ENCODE data around the gene TCP11.
"Not testable (repeated sequence)": the region's sequence is repeated elsewhere in the genome, so short reads cannot be mapped to it uniquely, and the experiment has no call there.

The TCP11 gene

DNA sequence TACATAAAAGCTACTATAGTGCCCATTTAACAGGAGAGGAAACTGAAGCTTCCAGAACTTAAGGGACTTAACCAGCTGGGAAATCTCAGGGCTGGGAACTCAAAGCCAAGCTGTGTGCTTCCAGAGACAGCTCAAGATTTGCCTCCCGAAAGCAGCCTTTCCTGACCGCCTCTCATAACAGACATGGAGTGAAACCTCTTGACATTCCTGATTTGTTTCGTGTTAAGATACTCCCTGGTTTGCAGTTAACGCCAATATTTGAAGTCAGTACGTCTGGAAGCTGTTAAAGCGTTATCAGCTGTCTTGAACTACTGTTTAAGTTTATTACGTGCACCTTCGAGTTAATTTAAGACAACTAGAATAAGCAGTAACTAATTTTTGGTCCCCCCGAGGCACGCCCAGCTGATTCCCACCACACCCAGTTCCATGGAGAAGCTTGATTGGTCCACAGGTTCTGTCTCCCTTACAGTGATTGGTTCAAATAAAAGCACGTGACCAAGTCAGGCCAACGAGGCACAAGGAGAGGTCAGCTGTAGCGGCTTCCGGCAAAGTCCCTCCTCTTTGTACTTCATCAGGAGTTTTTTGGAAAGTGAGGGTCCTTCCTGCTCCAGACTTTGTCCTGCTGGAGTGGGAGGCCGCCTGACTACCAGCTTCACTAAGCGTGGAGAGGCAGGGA, 8.9 kb upstream of the TCP11 start:
- H3K4me3 ChIP-seq (ENCODE audit: low read depth, low read length) = no peak overlapping the region
- DNase-seq (ENCODE audit: low read depth) = no peak

DNA sequence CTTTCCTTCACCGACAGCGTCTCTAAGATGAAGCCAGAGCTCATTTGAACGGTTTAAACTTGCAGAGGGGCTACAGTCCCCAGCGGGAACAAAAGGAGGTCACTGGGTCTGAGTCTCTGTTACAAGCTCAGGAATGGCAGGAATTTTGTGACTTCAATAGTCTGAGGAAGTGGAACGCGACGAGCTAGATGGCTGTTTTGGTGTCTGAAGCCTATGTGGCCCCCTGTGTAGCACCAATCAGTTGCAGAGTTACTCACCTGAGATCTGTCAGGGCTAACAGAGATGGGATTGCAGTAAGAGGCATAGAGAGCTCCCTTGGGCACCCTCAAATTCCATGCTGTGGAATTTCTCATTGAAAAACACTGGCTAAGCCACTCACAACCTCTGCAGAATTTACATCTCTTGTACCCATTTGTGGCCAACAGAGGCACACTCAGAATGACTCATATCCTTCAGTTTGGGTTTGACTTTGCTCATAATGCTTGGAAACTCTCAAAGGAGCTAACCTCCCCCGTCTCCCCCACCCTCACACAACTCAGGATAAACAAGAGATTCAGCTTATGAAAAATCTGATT, 7.1 kb upstream of the TCP11 start:
- H3K4me3 ChIP-seq (ENCODE audit: low read depth, low read length) = no peak overlapping the region
- DNase-seq (ENCODE audit: low read depth) = peak; percentile 58

DNA sequence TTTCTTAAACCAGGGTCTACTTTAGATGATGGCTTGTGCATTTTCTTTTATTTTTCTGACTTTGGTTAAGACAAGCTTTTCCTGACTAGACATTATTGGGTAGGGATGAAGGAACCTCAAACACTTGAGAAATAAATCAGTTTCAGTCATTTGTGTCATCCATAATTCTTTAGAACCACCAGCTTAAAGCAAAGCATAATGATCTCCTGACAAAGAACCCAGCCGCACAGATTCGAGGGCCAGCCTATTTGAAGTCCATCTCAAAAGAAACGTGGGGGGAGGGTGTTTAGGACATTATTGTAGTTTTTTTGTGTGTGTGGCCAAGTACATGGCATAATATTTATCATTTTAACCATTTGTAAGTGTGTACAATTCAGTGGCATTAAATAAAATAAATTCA, 6.3 kb upstream of the TCP11 start:
- DNase-seq (ENCODE audit: low read depth) = no peak
- no peak overlapping the region for H3K4me3 ChIP-seq (ENCODE audit: low read depth, low read length)

DNA sequence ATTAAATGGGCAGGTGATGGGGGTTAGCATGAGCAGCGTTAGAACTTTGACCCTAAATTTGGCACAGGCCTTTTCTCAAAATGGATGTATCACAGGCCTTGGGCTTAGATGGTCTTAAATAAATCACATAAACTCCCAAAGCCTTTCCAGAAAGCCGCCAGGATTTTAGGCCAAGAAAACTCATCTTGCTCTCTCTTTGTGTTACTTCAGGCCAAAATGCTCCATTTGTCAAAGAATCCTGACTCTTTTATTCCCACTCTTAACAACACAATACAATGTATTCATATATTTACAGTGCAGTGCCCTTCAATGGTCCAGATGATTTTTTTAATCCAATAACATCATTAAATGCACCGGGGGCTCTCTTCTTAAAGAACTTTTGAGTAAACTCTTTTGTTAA, 5.9 kb upstream of the TCP11 start:
- DNase-seq (ENCODE audit: low read depth) = no peak

DNA sequence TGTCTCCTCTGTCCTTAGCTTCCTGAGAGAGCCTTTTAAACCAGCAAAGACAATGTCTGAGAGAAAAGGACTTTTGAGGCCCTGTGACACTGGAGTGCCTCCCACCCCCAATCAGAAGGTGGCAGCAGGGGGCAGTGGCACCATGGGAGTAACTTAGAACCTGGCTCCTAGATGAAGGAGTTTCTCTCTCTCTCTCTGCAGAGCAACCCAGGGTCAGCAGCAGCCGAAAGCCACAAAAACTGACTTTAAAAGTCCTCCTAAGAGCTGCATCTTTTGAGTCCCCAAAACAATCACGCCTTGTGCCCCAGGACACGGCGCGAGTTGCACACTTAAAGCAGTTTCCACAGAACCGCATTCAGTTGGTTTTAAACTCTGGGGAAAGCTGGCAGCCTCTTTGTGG, 5.3 kb upstream of the TCP11 start:
- no peak for DNase-seq (ENCODE audit: low read depth)
- no peak overlapping the region for H3K4me3 ChIP-seq (ENCODE audit: low read depth, low read length)

More for the DNA sequence above, 5.9 kb upstream of the TCP11 start:
- no peak overlapping the region for H3K4me3 ChIP-seq (ENCODE audit: low read depth, low read length)

DNA sequence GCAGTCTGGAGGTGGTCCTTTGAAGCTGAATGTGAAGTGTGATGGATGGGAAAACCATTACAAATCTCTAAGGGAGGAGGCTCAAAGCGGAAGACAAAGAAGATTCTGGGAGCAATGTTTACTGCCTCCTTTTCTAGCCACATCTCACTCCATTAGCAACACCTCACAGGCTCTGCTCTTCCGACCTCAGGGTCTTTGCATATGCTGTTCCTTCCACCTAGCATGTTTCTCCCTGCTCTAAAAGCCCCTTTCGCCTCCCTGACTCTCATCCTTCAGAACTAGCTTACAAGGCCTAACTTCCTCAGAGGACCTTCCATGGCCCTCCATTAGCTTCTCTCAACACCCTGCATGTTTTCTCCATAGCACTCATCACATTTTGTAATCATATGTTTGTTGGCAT, 4.6 kb upstream of the TCP11 start:
- no peak overlapping the region for H3K4me3 ChIP-seq (ENCODE audit: low read depth, low read length)

DNA sequence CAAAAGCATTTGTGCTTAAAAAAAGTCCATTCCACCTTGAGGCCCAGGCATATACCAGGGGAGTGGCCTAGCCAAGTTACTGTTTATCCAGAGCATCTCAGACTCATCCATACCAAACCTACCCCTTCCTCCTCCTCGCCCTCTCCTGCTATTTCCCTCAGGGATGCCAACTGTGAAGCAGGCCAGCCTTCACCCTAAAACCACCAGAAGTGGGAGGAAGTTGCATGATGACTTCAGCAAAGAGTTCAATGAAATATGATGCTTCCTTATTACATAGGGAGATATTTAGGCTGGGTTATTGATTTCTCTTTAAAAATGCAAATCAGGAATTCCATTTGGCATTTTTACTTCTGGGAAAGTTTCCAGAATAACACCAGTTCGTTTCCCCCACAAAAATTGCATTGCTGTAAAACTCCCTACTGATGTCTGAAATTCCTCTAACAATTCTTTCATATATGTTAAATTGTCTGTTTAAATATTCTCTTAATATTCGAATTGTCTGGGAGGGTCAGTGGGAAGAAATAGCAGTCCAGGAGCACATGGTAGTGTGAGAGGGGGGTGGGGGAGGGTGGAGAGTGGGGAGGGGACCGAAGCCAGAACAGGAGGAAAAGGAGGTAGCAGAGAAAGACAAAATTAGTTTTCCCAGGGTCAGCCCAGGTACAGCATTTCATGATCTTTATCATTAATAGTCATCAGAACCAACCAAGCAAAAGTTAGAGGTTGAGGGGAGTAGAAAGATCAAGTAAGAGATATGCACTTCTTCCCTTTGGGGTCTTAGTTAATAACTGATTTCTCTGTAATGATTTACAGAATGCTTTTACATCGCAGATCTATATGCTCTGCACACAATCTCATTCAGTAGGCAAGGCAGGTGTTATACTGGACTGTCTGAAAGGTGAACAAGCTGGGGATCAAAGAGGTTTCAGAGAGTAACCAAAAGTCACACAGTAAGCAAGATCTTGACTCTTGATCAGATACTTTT, 1.7 kb upstream of the TCP11 start:
- H3K4me3 ChIP-seq (ENCODE audit: low read depth, low read length) = no peak overlapping the region
- no peak for DNase-seq (ENCODE audit: low read depth)

More for the DNA sequence above, 4.6 kb upstream of the TCP11 start:
- no peak for DNase-seq (ENCODE audit: low read depth)

DNA sequence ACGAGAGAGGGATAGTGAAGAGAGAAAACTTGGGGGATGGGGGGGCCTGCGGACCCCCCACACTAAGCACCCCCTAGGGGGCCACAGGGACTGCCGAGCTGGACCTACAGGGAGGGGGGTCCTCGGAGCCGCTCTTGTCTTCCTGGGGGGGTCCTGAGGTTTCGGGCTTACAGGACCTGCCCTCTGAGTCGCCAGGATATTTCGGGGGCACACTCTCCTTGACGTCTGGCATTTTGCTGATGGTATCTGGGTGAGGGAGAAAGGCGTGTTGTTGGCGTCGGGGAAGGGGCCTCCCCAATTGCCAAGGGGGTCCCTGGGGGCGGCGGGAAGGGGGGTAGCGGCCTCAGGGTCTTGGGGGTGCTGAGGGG, 516 bp downstream of the TCP11 start:
- no peak overlapping the region for H3K4me3 ChIP-seq (ENCODE audit: low read depth, low read length)
- DNase-seq (ENCODE audit: low read depth) = no peak

DNA sequence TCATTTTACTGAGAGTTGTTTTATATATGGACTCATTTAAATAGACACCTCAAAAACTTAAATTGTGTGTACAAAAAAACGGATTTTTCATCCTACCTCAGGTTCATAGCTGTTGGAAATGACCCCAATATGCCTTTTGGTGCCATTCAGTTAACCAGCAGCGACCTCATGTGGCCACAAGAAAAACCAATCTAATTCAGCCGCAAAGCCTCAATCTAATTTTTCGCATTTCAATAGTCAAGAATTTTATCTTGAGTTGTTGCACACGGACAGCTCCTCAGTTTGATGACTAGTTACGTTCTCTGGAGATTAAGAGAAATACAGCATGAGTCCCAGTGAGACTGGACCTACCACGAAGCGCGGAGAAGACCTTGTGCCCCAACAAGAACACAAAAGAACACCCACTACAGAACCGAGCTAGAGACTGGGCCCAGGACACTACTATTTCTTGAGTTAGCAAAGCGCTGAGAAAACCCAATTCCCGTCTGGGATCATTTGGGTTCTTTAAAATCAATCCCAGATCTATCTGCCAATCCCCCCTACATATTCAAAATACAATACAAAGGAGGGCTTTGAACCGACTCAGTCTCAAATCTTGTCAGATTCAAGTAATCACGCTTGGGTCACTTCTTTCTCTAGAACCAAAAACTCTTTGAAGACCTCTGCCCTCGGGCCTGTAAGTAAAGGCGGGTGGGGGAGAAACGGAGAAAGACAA, 1.1 kb downstream of the TCP11 start:
- no peak overlapping the region for H3K4me3 ChIP-seq (ENCODE audit: low read depth, low read length)

DNA sequence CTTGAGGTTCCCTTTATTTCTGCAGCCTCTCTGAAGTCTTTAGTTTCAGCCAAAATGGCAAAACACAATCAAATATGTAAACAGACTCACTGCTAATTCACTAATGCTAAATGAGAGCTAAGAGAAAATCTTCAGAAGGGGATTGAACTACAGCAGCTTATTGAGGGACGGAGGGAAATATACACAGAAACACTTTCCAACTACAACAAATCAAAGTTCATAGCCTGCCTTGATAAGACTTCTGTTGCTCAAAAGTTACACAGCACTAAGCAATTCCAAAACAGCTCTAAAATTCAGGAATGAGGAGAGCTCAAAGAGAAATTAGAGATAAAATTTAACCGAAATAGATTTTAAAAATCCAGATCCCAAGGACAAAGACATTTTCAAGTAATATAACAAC, 1.7 kb downstream of the TCP11 start:
- no peak for DNase-seq (ENCODE audit: low read depth)
- no peak overlapping the region for H3K4me3 ChIP-seq (ENCODE audit: low read depth, low read length)

More for the DNA sequence above, 1.1 kb downstream of the TCP11 start:
- DNase-seq (ENCODE audit: low read depth) = no peak

DNA sequence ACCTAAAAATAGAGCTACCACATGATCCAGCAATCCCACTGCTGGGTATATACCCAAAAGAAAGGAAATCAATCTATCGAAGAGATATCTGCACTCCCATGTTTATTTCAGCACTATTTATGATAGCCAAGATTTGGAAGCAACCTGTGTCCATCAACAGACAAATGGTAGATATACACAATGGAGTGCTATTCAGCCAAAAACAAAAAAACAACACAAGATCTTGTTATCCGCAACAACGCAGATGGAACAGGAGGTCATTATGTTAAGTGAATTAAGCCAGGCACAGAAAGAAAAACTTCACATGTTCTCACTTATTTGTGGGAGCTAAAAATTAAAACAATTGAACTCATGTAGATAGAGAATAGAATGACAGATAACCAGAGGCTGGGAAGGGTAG, 2.9 kb downstream of the TCP11 start:
- not testable (repeated sequence) for DNase-seq (ENCODE audit: low read depth); H3K4me3 ChIP-seq (ENCODE audit: low read depth, low read length)

DNA sequence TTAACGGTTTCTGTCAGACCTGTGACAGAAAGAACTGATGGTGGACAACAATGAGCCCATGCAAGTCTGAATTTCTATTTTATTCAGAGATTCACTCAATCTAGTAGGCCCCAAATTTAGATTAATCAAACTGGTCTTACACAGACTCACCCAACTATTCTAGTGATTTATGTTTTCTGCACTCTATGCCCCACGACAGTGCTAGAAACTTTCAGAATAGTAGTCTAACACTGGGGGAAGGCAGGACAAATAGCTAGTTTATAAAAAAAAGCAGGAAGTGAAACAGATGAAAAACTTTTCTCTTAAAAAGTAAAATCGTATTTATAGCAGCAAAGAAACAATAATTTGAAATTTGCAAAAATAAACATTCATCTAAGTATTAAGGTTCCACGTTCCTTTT, 5.0 kb downstream of the TCP11 start:
- no peak for DNase-seq (ENCODE audit: low read depth)
- no peak overlapping the region for H3K4me3 ChIP-seq (ENCODE audit: low read depth, low read length)

DNA sequence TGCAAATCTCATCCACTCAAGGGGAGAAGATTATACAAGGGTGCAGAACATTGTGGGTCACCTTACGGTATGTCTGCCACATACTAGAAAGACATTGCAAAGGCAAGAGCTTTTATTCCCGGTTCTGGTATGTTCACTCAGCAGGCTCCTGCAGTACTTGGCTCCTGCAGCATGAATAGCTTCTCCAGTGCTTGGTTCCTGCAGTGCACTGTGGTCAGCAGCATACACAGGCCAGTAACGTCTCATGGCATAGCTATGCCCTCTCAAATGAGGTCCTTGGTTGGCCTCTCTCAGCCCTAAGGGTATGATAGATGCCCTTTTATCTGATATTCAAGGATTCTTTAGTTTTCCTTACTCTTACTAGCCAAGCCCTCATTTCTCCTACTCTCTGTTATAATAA, 12.6 kb downstream of the TCP11 start:
- no peak overlapping the region for H3K4me3 ChIP-seq (ENCODE audit: low read depth, low read length)
- DNase-seq (ENCODE audit: low read depth) = no peak

DNA sequence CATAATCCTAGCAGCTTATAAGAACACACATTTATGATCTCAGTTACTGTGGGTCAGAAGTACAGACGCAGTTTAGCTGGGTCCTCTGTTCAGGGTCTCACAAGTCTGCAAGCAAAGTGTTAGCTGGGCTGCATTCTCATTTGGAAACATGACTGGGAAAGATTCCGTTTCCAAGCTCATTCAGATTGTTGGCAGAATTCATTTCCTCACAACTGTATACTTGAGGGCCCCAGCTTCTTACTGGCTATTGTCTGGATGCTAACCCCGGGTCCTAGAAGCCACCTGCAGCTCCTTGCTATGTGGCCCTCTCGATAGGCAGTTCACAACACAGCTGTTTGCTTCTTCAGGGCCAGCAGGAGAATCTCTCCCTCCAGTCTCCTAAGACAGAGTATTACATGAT, 13.1 kb downstream of the TCP11 start:
- no peak overlapping the region for H3K4me3 ChIP-seq (ENCODE audit: low read depth, low read length)
- DNase-seq (ENCODE audit: low read depth) = no peak

DNA sequence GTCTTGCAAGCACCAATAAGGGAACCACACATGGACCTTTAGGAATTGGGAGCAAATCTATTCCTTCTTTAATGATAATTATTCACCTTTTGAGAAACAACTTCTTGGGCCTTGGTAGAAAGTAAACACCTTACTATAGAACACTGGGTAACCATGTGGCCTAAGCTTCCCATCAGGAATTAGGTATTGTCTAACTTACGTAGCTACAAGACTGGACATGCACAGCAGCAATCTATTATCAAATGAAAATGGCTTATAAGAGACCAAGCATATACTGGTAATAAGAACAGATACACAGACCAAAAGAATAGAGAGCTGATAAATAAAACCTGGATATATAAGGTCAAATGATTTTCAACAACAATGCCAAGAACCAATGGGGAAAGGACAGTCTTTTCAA, 16.8 kb downstream of the TCP11 start:
- no peak for DNase-seq (ENCODE audit: low read depth)
- no peak overlapping the region for H3K4me3 ChIP-seq (ENCODE audit: low read depth, low read length)

DNA sequence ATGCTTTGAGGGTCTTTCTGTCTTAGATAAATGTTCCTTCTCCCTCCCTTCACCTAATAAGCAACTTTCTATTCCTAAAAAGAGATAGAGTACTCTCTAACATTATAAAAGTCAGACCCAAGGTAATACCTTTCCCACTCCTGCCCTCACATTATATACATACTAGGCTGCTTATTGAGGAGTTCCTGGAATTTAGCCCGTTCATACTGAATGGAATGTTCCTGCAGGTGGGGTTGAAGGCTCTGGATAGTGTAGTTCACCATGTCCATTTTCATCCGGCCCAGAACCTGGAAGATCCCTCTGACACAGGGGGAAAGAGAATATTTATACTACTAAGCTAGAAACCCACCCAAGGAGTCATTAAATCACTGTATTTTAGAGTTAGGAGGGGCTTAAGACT, 20.4 kb downstream of the TCP11 start:
- H3K4me3 ChIP-seq (ENCODE audit: low read depth, low read length) = no peak overlapping the region
- no peak for DNase-seq (ENCODE audit: low read depth)

DNA sequence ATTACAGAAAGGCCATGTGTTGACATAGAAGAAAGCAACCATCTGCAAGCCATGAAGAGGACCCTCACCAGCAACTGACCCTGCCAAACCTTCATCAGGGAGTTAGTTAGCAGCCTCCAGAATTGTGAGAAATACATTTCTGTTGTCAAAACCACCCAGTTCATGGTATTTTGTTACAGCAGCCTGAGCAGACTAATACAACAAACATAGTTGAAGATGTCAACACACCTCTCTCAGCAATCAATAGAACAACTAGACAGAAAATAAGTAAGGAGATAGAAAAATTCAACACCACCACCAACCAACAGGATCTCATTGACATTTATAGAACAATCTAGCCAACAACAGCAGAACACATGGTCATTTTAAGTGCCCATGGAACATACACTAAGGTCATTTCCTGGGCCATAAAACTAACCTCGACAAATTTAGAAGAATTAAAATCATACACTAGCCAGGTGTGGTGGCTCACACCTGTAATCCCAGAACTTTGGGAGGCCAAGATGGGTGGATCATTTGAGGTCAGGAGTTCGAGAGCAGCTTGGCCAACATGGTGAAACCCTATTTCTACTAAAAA, 32.7 kb downstream of the TCP11 start:
- no peak overlapping the region for H3K4me3 ChIP-seq (ENCODE audit: low read depth, low read length)

DNA sequence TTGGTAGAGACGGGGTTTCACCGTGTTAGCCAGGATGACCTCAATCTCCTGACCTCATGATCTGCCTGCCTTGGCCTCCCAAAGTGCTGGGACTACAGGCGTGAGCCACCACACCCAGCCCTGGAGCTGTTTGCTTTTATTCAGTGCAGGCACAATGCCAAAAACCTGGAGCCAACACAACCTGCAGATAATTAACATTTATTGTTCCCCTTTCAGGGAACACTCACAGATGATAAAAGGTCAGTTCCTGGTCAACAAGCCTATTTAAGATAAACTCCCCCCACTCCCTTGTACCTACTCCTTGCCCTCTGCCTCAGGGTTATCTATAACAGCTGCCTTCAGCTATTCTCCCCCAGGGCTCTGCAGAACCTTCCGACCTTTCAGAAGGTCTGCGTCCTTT, 33.4 kb downstream of the TCP11 start:
- not testable (repeated sequence) for H3K4me3 ChIP-seq (ENCODE audit: low read depth, low read length); DNase-seq (ENCODE audit: low read depth)

More for the DNA sequence above, 32.7 kb downstream of the TCP11 start:
- DNase-seq (ENCODE audit: low read depth) = no peak

DNA sequence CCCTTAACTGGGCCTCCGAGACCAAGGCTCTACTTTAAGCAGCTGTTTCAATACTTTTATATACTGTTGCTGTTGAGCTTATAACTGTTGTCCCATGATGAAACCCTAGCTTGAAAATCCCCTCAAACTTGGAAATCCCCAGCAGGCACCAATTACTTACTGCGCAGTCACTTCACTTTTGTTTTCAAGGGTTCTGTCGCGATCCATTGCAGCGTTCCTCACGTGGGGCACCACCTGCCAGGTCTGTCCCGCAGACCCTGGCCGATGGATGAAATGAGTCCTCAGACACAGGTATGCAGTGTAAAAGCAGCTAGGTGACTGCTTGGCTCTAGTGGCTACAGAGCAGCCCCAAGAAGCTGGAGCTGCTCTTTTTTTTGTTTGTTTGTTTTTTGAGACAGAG, 33.9 kb downstream of the TCP11 start:
- not testable (repeated sequence) for H3K4me3 ChIP-seq (ENCODE audit: low read depth, low read length); DNase-seq (ENCODE audit: low read depth)

Data from skeletal muscle cell (primary cell).